Measurements from ENCODE around the gene PTPN20.

PTPN20 gene

DNA sequence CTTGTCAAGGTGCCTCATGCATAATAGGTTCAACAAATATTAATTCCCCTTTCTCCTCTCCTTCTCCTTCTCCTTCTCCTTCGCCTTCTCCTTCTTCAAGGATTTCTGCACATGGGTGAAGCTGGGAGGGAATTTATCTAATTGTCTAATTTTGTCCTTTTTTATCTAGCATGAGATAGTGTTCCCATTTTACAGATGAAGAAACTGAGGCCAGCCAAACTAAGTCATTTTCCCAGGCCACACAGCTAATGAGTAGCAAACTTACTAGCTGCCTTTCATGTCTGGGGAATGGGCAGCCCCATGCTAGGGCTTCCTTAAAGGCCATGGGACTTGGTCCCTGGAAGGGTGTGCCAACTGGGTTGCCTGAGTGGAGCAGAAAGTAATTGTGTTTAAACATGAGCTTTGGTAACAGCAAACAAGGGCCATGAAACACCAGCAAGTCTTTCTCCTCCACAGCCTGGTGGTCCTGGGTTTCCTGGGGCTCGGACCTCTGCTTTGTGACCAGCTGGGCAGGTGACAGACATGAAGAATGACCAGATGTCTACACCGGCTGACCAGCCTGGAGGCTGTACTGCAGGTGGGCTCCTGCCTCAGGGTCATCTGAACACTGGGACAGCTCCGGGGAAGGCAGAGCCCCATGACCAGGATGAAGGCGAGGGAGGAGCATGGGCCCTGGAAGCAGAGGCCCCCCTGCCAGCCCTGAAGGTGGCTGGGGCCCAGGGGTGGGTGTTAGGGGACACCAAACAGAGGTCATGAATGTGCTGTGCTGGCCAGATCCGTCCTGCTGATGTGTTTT is 138.0 kb downstream of the PTPN20 start:
- no peak for DNase-seq

DNA sequence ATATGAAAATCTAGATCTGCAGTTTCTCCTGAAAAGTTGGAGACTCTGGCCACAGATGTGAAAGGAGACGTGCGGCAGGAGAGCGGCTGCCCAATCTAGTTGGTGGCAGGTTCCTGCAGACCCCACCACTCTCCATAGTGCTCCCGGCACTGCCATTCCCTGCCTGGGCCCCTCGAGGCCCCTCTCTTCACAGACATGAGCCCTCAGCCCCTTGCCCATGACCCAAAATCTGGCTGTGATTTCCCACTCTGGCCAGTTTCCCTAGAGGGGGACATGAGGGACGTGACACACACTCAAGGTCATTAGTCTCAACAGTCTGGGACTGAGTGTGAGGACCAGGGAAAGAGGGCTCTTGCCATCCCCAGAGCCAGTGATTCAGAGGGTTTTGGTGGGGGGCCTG is 138.7 kb downstream of the PTPN20 start:
- no peak for DNase-seq

DNA sequence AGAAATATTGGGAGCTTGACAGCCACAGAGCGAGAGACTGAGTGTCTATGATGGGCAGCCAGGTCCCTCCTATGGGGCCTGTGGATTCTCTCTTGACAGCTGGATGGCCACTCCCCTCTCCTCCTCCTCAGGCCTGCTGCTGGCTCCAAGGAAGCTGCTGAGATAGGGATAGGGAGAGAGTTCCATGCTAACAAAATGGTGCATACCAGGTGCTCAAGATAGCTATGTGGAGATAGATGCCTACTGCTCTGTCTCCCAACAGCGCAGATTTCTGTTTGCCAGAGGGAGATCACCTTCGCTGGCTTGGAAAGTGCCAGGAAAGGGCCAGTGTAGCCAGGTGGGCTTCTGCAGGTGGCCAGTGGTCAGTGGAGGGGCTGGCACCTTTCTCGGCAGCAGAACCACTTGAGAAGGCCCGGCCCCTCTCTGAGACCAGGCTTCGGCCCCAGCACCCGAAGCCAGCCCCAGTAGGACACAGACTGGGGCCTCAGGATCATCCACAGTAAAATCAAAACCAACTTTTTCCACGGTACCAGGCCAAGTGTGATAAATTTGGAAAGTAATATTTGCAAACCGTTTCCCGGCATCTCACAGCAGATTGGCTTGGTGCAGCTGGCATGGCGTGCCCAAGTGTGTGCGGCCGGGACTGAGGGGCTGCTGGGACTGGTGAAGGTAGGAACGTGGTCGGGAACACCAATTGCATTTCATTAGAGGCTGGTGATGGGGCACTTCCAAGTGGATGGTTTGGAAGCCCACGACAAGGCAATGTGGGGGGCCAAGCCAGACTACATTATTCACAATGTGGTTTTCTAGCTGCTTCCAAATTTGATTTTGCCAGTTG is 139.6 kb downstream of the PTPN20 start:
- no peak for DNase-seq

DNA sequence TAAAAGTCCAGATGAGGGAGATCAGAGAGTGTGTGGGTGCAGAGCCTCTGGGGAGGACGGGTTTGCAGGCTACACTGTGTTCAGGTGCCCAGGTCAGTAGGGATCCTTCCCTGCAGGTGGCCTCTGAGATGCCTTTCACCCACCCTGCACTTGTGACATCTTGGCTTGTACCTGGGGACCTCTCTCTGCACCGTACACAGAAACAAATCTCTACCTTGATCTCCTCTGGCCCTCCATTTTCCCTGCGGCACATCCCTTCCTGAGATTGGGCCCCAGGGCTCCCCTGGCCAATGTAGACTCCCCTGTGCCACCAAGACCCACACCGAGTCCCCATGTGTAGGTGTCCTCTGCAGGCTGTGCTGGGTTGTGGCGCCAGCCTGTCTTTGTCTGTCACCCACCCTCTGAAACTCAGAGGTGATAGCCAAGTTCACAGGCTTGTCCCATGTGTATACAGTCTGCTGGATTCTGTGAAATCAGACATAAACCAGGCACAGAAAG is 140.6 kb downstream of the PTPN20 start:
- DNase-seq, result no peak
